Neural progenitor cell (in vitro differentiated cells): ENCODE data around the gene LORICRIN.

Source experiments
- CTCF ChIP-seq: fragments of 200-600 bp; sonication (generic); IDR thresholded peaks from 2 replicates; pipeline ENCODE4 v1.5.1; 2017; ENCODE audit warnings: antibody characterized with exemption, mild to moderate bottlenecking
- EZH2 ChIP-seq: fragments of 200-600 bp; sonication (generic); IDR thresholded peaks from 2 replicates; pipeline ENCODE4 v1.6.1; 2017; ENCODE audit warnings: antibody characterized with exemption, mild to moderate bottlenecking, moderate library complexity
- EZH2phosphoT487 ChIP-seq: fragments of 200-600 bp; sonication (generic); IDR thresholded peaks from 2 replicates; pipeline ENCODE4 v1.6.1; 2017; ENCODE audit warnings: antibody characterized with exemption

- TF ChIP-seq CTCF (no peak), EZH2phosphoT487 (no peak), EZH2 (no peak)
These were observed 26.0 kb upstream of the LORICRIN start for GRCh38 chr1:153233448-153233847.
